NT2/D1 (cell line): Measurements from ENCODE around the gene AGPS.

ENCODE experiments used
- SUZ12 ChIP-seq: IDR thresholded peaks from 2 replicates; pipeline ENCODE4 v1.6.1; 2011; ENCODE audit not compliant: insufficient read length, insufficient read depth; ENCODE audit errors: extremely low read depth
- YY1 ChIP-seq: IDR thresholded peaks from 2 replicates; pipeline ENCODE4 v1.6.1; 2011; ENCODE audit not compliant: insufficient read length, insufficient read depth
- ZNF274 ChIP-seq: IDR thresholded peaks from 2 replicates; pipeline ENCODE4 v1.6.1; 2011; ENCODE audit warnings: mild to moderate bottlenecking, low read depth, low read length

- TF ChIP-seq SUZ12 (no peak), ZNF274 (no peak), YY1 (no peak)
These were observed 11.7 kb downstream of the AGPS start for GRCh38 chr2:177404243-177404642.
